ENCODE results near the gene SSNA1. TPM values are rescaled to one million over a fixed set of nuclear protein-coding genes. Genes with fewer than 3 reads are reported as not detected.
A peak's percentile ranks its signal among the peaks of the same experiment; 100 is the strongest.

The SSNA1 gene
- total RNA-seq, 1 donor from 2014 or later, result 123 TPM

GRCh38 chr9:137214620-137215019 lies 26.1 kb downstream of the SSNA1 start:
- H3K36me3 ChIP-seq, result no peaks in the 10 kb centered on the region
- no peaks in the 10 kb centered on the region for H3K4me1 ChIP-seq
- no peak for TF ChIP-seq CTCF (IDR thresholded peaks at IDR 0.05)
- no peak overlapping the region for H3K27ac ChIP-seq
- no peak overlapping the region for H3K4me3 ChIP-seq
- intact Hi-C loops (cut with DNase I), result no loop called here
- H3K27me3 ChIP-seq, result no peaks in the 10 kb centered on the region
- DNase-seq (ENCODE audit: low spot score in 2 of 2), result no peak
- H3K9me3 ChIP-seq, result no peaks in the 10 kb centered on the region

- Histone ChIP-seq H3K27ac (no peak overlapping the region), H3K4me1 (no peaks in the 10 kb centered on the region), H3K36me3 (no peaks in the 10 kb centered on the region), H3K4me3 (no peak overlapping the region), H3K9me3 (no peaks in the 10 kb centered on the region), H3K27me3 (no peaks in the 10 kb centered on the region)
- intact Hi-C loops (cut with DNase I), result no loop called here
- TF ChIP-seq CTCF (IDR thresholded peaks at IDR 0.05), result no peak
- no peak for DNase-seq (ENCODE audit: low spot score in 2 of 2)
Measured at GRCh38 chr9:137215196-137215986, 26.9 kb downstream of the SSNA1 start.

GRCh38 chr9:137216188-137216965 lies 27.9 kb downstream of the SSNA1 start:
- no peak for DNase-seq (ENCODE audit: low spot score in 2 of 2)
- no peaks in the 10 kb centered on the region for H3K36me3 ChIP-seq
- no peak overlapping the region for H3K27ac ChIP-seq
- intact Hi-C loops (cut with DNase I), result no loop called here
- no peak for TF ChIP-seq CTCF (IDR thresholded peaks at IDR 0.05)
- H3K4me1 ChIP-seq, result peaks cover 1 to 3% of the 10 kb centered on the region in 2 donors
- no peak overlapping the region for H3K4me3 ChIP-seq
- H3K9me3 ChIP-seq, result no peaks in the 10 kb centered on the region
- no peaks in the 10 kb centered on the region for H3K27me3 ChIP-seq

GRCh38 chr9:137217276-137218211 lies 29.1 kb downstream of the SSNA1 start:
- Histone ChIP-seq H3K27ac (no peak overlapping the region), H3K9me3 (no peaks in the 10 kb centered on the region), H3K36me3 (no peaks in the 10 kb centered on the region), H3K4me3 (peak overlapping the region in 1 of 2 donors; percentile 30), H3K4me1 (peaks cover 5 to 10% of the 10 kb centered on the region in 2 donors), H3K27me3 (no peaks in the 10 kb centered on the region)
- intact Hi-C loops (cut with DNase I), result no loop called here
- no peak for TF ChIP-seq CTCF (IDR thresholded peaks at IDR 0.05)
- no peak for DNase-seq (ENCODE audit: low spot score in 2 of 2)

GRCh38 chr9:137218212-137218753 lies 29.8 kb downstream of the SSNA1 start:
- intact Hi-C loops (cut with DNase I), result no loop called here
- Histone ChIP-seq H3K36me3 (no peaks in the 10 kb centered on the region), H3K4me1 (peaks cover 5 to 14% of the 10 kb centered on the region in 2 donors), H3K27me3 (no peaks in the 10 kb centered on the region), H3K4me3 (peak overlapping the region in 1 of 2 donors; percentile 30), H3K27ac (no peak overlapping the region), H3K9me3 (no peaks in the 10 kb centered on the region)
- TF ChIP-seq CTCF (IDR thresholded peaks at IDR 0.05), result no peak
- DNase-seq (ENCODE audit: low spot score in 2 of 2), result no peak
